K562 (cell line): ENCODE results near the gene IFI27L2. TPM values are rescaled to one million over a fixed set of nuclear protein-coding genes. Genes with fewer than 3 reads are reported as not detected.
A peak's percentile ranks its signal among the peaks of the same experiment; 100 is the strongest.

ENCODE experiments used
- ATAC-seq: fragments of 200-7000 bp; cut with Tn5 transposase; 3 replicates; pipeline ENCODE4 v1.9.1; 2020; ENCODE audit warnings: moderate library complexity
- BruUV-seq: library from RNA; stranded (reverse); fragments of 400-500 nt; replicated peaks from 2 replicates; lab custom pipeline; 2021; lab: Mats Ljungman, UMichigan
- CTCF ChIA-PET: fragments of 300-600 bp; formaldehyde crosslinking; extraction: SDS; loops from one replicate; lab custom pipeline; 2021; ENCODE audit warnings: low intra/inter-chr PET ratio; lab: Yijun Ruan, JAX
- POLR2A ChIA-PET: fragments of 300-600, 350-650 bp; sonication (Branson Sonifier 250); formaldehyde crosslinking; extraction: SDS; loops from one replicate; lab custom pipeline; 2021; ENCODE audit warnings: antibody characterized with exemption, inconsistent platforms; lab: Yijun Ruan, JAX
- DNase-seq, 4 experiments: peaks; one replicate each; pipeline versions ENCODE4 v3.0.0 to v3.0.0-alpha.2; 2011 to 2018; ENCODE audit warnings: low spot score in 3 of 4, mixed read lengths in 3 of 4; ENCODE audit errors: extremely low read depth in 1 of 4
- FAIRE-seq: peaks from 2 replicates; lab custom pipeline; 2011; peaks lifted over from hg19 to GRCh38; lab: Jason Lieb, UNC
- H2AFZ ChIP-seq: 2 replicates; pipeline ENCODE4 v1.6.0; 2011; ENCODE audit warnings: low read depth, low read length, control low read depth, inconsistent platforms
- H3K27ac ChIP-seq: fragments of 200-600 bp; 3 replicates; pipeline ENCODE4 v1.8.0; 2011; ENCODE audit warnings: low read depth, mild to moderate bottlenecking, control low read depth, inconsistent platforms, low read length, moderate library complexity, mixed read lengths; ENCODE audit errors: extremely low read depth
- H3K27me3 ChIP-seq, 2 experiments: fragments of 300-600 bp in 1 of 2; 2 replicates in 1 of 2; 3 replicates in 1 of 2; pipeline versions ENCODE4 v1.6.0 to v1.8.0; 2011; ENCODE audit warnings: inconsistent platforms in 2 of 2, low read length in 2 of 2, mild to moderate bottlenecking in 1 of 2, mixed read lengths in 1 of 2, moderate library complexity in 1 of 2; ENCODE audit not compliant: control insufficient read depth in 2 of 2, insufficient read depth in 2 of 2
- H3K36me3 ChIP-seq: fragments of 300-600 bp; 3 replicates; pipeline ENCODE4 v1.8.0; 2011; ENCODE audit warnings: mild to moderate bottlenecking, low read length, inconsistent platforms; ENCODE audit not compliant: control insufficient read depth, insufficient read depth
- H3K4me1 ChIP-seq, 2 experiments: fragments of 200-600 bp in 1 of 2; replicated peaks in 1 of 2; 2 replicates in 1 of 2; 3 replicates in 1 of 2; pipeline versions ENCODE4 v1.5.1 to v1.8.0; 2011; ENCODE audit warnings: inconsistent platforms in 2 of 2, low read length in 2 of 2, mild to moderate bottlenecking in 1 of 2, mixed read lengths in 1 of 2, moderate library complexity in 1 of 2; ENCODE audit not compliant: control insufficient read depth in 2 of 2, insufficient read depth in 2 of 2
- H3K4me2 ChIP-seq: 2 replicates; pipeline ENCODE4 v1.6.1; 2011; ENCODE audit warnings: low read length, control low read depth, inconsistent platforms, mixed read lengths; ENCODE audit not compliant: insufficient read depth
- H3K4me3 ChIP-seq: fragments of 200-600 bp; sonication (generic), shearing (Covaris generic); 2 replicates; pipeline ENCODE4 v1.5.1; 2016; ENCODE audit warnings: control low read depth, inconsistent platforms
- H3K79me2 ChIP-seq: fragments of 200-600 bp; 3 replicates; pipeline ENCODE4 v1.8.0; 2011; ENCODE audit warnings: low read length, inconsistent platforms; ENCODE audit not compliant: control insufficient read depth, insufficient read depth
- H3K9ac ChIP-seq, 2 experiments: 2 replicates each; pipeline versions ENCODE4 v1.6.0 to v1.6.1; 2011; ENCODE audit warnings: low read depth in 2 of 2, low read length in 2 of 2, control low read depth in 1 of 2, inconsistent platforms in 1 of 2, mild to moderate bottlenecking in 1 of 2, mixed read lengths in 1 of 2; ENCODE audit not compliant: insufficient read depth in 1 of 2
- H3K9me1 ChIP-seq: one replicate; pipeline ENCODE4 v1.6.0; 2011; ENCODE audit warnings: inconsistent platforms, mild to moderate bottlenecking, low read length, moderate library complexity; ENCODE audit not compliant: control insufficient read depth, insufficient read depth
- H3K9me3 ChIP-seq: replicated peaks from 2 replicates; pipeline ENCODE4 v1.5.1; 2011; ENCODE audit warnings: low read depth, low read length, inconsistent platforms; ENCODE audit not compliant: control insufficient read depth, insufficient read depth
- H4K20me1 ChIP-seq: replicated peaks from 2 replicates; pipeline ENCODE4 v1.6.1; 2011; ENCODE audit warnings: low read length, inconsistent platforms, mixed read lengths; ENCODE audit not compliant: control insufficient read depth, insufficient read depth
- DMBX1 ChIP-seq: fragments of 250-450 bp; sonication (Bioruptor Pico); IDR thresholded peaks from 2 replicates; pipeline ENCODE4 v1.8.0; 2022; ENCODE audit warnings: inconsistent platforms, mild to moderate bottlenecking, moderate library complexity, borderline replicate concordance
- ELF2 ChIP-seq: fragments of 250-450 bp; sonication (Bioruptor Pico); IDR thresholded peaks from 2 replicates; pipeline ENCODE4 v1.5.0; 2021; ENCODE audit warnings: mild to moderate bottlenecking
- ESRRA ChIP-seq: fragments of 450-650 bp; IDR thresholded peaks from 2 replicates; pipeline ENCODE4 v1.6.1; 2014; ENCODE audit warnings: low read depth, mild to moderate bottlenecking, moderate library complexity, borderline replicate concordance
- HOMEZ ChIP-seq: fragments of 250-450 bp; sonication (Bioruptor Pico); IDR thresholded peaks from 2 replicates; pipeline ENCODE4 v1.4.0; 2020; ENCODE audit warnings: mild to moderate bottlenecking, moderate library complexity
- ILF3 ChIP-seq: fragments of 450-650 bp; IDR thresholded peaks from 2 replicates; pipeline ENCODE4 v1.6.1; 2018; ENCODE audit warnings: antibody characterized with exemption, mild to moderate bottlenecking, moderate library complexity, borderline replicate concordance
- NR1H2 ChIP-seq: sonication (generic); formaldehyde crosslinking; IDR thresholded peaks from 2 replicates; pipeline ENCODE4 v1.4.0; 2020; ENCODE audit warnings: mild to moderate bottlenecking, missing genetic modification reagents
- POLR2G ChIP-seq: fragments of 200-400 bp; formaldehyde crosslinking; IDR thresholded peaks from 2 replicates; pipeline ENCODE4 v1.6.1; 2017; ENCODE audit warnings: low read depth, mild to moderate bottlenecking, antibody characterized with exemption, low read length, moderate library complexity
- PTTG1 ChIP-seq: fragments of 450-650 bp; IDR thresholded peaks from 2 replicates; pipeline ENCODE4 v1.6.1; 2016; ENCODE audit warnings: low read depth, mild to moderate bottlenecking, missing genetic modification characterization, missing compliant biosample characterization
- RBM17 ChIP-seq: fragments of 200-400 bp; formaldehyde crosslinking; IDR thresholded peaks from 2 replicates; pipeline ENCODE4 v1.6.1; 2017; ENCODE audit warnings: low read depth, mild to moderate bottlenecking, low read length, borderline replicate concordance
- WGBS: fragments of 100-300 bp; shearing (Covaris generic); methylation state at CpG from one replicate; pipeline ENCODE4 v1.1.6; 2016; ENCODE audit warnings: low coverage, mixed read lengths; ENCODE audit not compliant: insufficient coverage; ENCODE audit errors: missing lambda C conversion rate; 5-methylcytosine and 5-hydroxymethylcytosine counted together
- in situ Hi-C: fragments of 300-500 bp; cut with MboI; formaldehyde crosslinking; loops from 4 replicates; pipeline ENCODE4 v1.15.0; 2018; ENCODE audit warnings: inconsistent platforms, mixed read lengths
- intact Hi-C: fragments of 100-400 bp; cut with micrococcal nuclease; formaldehyde crosslinking; loops from 2 replicates; pipeline ENCODE4 v1.14.2; 2022
- polyA plus RNA-seq, 8 experiments: library from polyadenylated mRNA; depleted of rRNA in 4 of 8; stranded (reverse) in 5 of 8; unstranded in 3 of 8; fragments of >200 nt; fragmentation: Nextera tagmentation in 2 of 8; fragmentation: Illumina TruSeq in 1 of 8; extraction: Ambion mirVana in 2 of 8; extraction: Trizol in 1 of 8; gene quantifications; 2 replicates each; pipeline versions ENCODE4 v1.2.1 to v1.2.3, GENCODE V29; 2011 to 2014; ENCODE audit warnings: inconsistent platforms in 1 of 8, missing spikeins in 1 of 8
- total RNA-seq, 7 experiments: library from RNA; depleted of rRNA in 6 of 7; stranded (reverse); fragments of >200 nt in 6 of 7; fragmentation: Illumina TruSeq in 2 of 7; extraction: Trizol in 2 of 7; gene quantifications; 2 replicates each; pipeline versions ENCODE4 v1.2.1 to v1.2.3, GENCODE V29; 2011 to 2021; ENCODE audit warnings: low replicate concordance in 1 of 7
- TF ChIP-seq, protein P1 (sequence below), 3 experiments: IDR thresholded peaks in 2 of 3; conservative IDR thresholded peaks in 1 of 3; 2 replicates each; pipeline ENCODE4 v1.5.1; 2011 to 2012; ENCODE audit warnings: low read length in 3 of 3, mild to moderate bottlenecking in 3 of 3, control low read depth in 2 of 3, improper control_type of control experiment in 1 of 3, inconsistent platforms in 1 of 3, low read depth in 1 of 3, mixed read lengths in 1 of 3, moderate library complexity in 1 of 3; ENCODE audit not compliant: insufficient read depth in 2 of 3
- TF ChIP-seq, protein P2 (sequence below): fragments of 450-650 bp; IDR thresholded peaks from 2 replicates; pipeline ENCODE4 v1.6.1; 2017; ENCODE audit warnings: antibody characterized with exemption, mild to moderate bottlenecking

Gene IFI27L2
- total and polyA plus RNA-seq, 9 of the 15 experiments (the other 6 are each of a cell fraction or from before 2014, with no cell fraction given): 1.0 to 9.3 (median 4.1) TPM

- ATAC-seq: peak; percentile 92
- Histone ChIP-seq H3K79me2 (peaks cover 86% of the 10 kb centered on the region), H3K27me3 (no peaks in the 10 kb centered on the region), H3K27ac (peak within 1 kb of the TSS; percentile 81), H4K20me1 (peaks cover 9% of the 10 kb centered on the region), H3K9me3 (no peaks in the 10 kb centered on the region), H3K4me2 (peak within 1 kb of the TSS; percentile 92), H3K9me1 (no peaks in the 10 kb centered on the region), H3K36me3 (peaks cover 30% of the 10 kb centered on the region), H3K9ac (peak within 1 kb of the TSS; percentile 85 to 95), H3K4me1 (peaks cover 8 to 22% of the 10 kb centered on the region in 2 experiments; a peak in 4 of 5 replicates), H3K4me3 (peak within 1 kb of the TSS; percentile 88), H2AFZ (peak within 1 kb of the TSS; percentile 64)
- intact Hi-C loops (no loop called here), in situ Hi-C loops (no loop called here)
- ChIA-PET CTCF (interaction anchor here (0.6 to 0.7 kb wide), 2 partner anchors 60 to 65 kb away, joined by 3 to 5 read pairs; no protein-coding TSS in a partner anchor), POLR2A (interaction anchor here (0.6 to 1.0 kb wide), 4 partner anchors 23 to 76 kb away, joined by 3 to 4 read pairs (median 4); partner anchors contain the start of gene IFI27)
- peak; percentile 90 for FAIRE-seq
- peak; percentile 92 to 95 (median 94) for DNase-seq
- no TSS peak for BruUV-seq
- under 1% methylated on average over 50 of the region's 77 CpGs for WGBS
- TF ChIP-seq HOMEZ (CRISPR knock-in tag) (no peak), RBM17 (no peak), ILF3 (no peak), NR1H2 (CRISPR knock-in tag) (no peak), PTTG1 (tag) (no peak), DMBX1 (no peak), ELF2 (CRISPR knock-in tag) (no peak), POLR2G (peak; percentile 98), ESRRA (peak; percentile 19; the same call in 1 of the 2 replicates)
- TF ChIP-seq, protein P1, sequence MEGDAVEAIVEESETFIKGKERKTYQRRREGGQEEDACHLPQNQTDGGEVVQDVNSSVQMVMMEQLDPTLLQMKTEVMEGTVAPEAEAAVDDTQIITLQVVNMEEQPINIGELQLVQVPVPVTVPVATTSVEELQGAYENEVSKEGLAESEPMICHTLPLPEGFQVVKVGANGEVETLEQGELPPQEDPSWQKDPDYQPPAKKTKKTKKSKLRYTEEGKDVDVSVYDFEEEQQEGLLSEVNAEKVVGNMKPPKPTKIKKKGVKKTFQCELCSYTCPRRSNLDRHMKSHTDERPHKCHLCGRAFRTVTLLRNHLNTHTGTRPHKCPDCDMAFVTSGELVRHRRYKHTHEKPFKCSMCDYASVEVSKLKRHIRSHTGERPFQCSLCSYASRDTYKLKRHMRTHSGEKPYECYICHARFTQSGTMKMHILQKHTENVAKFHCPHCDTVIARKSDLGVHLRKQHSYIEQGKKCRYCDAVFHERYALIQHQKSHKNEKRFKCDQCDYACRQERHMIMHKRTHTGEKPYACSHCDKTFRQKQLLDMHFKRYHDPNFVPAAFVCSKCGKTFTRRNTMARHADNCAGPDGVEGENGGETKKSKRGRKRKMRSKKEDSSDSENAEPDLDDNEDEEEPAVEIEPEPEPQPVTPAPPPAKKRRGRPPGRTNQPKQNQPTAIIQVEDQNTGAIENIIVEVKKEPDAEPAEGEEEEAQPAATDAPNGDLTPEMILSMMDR (IDR thresholded peaks at IDR 0.05 in 2 of 3, conservative IDR thresholded peaks at IDR 0.05 in 1 of 3; ENCODE audit: insufficient read depth in 2 of 3, low read depth in 1 of 3, low read length in 3 of 3): no peak
- TF ChIP-seq, protein P2, sequence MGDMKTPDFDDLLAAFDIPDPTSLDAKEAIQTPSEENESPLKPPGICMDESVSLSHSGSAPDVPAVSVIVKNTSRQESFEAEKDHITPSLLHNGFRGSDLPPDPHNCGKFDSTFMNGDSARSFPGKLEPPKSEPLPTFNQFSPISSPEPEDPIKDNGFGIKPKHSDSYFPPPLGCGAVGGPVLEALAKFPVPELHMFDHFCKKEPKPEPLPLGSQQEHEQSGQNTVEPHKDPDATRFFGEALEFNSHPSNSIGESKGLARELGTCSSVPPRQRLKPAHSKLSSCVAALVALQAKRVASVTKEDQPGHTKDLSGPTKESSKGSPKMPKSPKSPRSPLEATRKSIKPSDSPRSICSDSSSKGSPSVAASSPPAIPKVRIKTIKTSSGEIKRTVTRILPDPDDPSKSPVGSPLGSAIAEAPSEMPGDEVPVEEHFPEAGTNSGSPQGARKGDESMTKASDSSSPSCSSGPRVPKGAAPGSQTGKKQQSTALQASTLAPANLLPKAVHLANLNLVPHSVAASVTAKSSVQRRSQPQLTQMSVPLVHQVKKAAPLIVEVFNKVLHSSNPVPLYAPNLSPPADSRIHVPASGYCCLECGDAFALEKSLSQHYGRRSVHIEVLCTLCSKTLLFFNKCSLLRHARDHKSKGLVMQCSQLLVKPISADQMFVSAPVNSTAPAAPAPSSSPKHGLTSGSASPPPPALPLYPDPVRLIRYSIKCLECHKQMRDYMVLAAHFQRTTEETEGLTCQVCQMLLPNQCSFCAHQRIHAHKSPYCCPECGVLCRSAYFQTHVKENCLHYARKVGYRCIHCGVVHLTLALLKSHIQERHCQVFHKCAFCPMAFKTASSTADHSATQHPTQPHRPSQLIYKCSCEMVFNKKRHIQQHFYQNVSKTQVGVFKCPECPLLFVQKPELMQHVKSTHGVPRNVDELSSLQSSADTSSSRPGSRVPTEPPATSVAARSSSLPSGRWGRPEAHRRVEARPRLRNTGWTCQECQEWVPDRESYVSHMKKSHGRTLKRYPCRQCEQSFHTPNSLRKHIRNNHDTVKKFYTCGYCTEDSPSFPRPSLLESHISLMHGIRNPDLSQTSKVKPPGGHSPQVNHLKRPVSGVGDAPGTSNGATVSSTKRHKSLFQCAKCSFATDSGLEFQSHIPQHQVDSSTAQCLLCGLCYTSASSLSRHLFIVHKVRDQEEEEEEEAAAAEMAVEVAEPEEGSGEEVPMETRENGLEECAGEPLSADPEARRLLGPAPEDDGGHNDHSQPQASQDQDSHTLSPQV: no peak
Observed at GRCh38 chr14:94080621-94081385, 48.6 kb downstream of the IFI27L2 start, which contains the start of the genes DDX24 and IFI27L1. Gene DDX24 (minus strand): TSS chr14:94081202. CDS start chr14:94079742, 1,460 bp downstream. Gene IFI27L1 (plus strand): TSS chr14:94081310. CDS start chr14:94096938, 15,628 bp downstream.
